IPS DF 4.7 (cell line): ENCODE measurements around the gene CYB5R2.

Source experiments
- DNase-seq: peaks from one replicate; pipeline ENCODE4 v3.0.0-alpha.2; 2013; ENCODE audit warnings: low spot score; ENCODE audit errors: extremely low read depth

Gene CYB5R2

DNA sequence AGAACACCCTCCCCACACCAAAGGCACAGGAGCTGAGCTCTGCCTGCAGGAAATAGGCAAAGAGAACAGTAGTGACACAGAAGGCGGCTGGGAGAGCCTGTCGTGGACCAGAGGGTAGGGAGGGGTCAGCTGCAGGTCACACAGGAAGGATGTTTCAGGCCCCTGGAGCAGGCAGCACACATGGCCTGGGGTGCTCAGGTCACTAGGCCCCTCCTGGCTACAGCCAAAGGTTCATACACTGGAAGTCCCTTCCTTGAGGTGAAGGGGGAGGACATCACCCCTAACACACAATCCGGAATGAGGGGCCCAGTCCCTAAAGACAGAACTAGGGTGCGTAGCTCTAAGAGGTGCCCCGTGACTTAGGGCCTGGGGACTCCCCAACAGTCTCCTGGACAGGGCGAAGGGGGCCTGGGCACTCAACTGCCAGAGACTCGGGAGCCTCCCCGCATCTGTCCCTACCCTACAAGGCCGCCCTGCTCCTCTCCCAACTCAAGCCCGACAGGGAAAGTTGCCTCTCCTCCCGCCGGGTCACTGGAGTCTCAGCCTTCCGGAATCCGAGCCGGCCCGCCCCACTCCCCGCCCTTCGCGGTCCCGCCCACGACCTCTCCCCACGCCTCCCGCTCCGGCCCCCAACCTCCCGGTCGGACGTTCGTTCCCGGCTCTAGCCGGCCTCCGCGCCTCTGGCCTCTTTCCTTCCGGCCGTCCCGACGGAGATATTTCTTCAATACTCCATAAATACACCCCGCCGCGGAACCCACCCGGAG is at the start of gene CYB5R2:
Gene CYB5R2, minus strand, starts transcription at position 541 of the 764 bp plus-strand sequence. CDS start 675 bp downstream, outside the sequence.
- no peak for DNase-seq

GRCh38 chr11:7714786-7715185 is 41.5 kb upstream of the CYB5R2 start:
- DNase-seq: no peak

DNA sequence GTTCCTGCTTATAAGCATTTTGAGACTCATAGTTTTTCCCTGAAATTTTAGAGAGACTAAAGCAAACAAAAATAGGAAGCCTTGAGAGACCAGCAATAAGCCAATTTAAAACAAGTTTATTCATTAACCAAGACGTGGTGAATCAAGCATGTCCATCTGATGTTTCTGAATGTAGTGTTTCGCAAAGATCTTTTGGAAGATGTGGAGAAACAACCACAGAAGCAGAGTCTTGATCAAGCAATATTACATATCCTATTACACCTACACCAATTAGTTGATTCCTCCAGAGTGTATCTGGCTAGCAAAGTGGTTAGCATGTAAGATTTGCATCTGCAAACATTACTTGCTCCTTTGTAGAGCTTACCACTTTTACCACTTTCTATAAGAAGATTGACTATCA is 33.1 kb upstream of the CYB5R2 start, which contains the start of gene OVCH2:
Gene OVCH2, minus strand, starts transcription at position 101 of the 400 bp plus-strand sequence. Its CDS starts 83 bp downstream, at position 18.
- DNase-seq: no peak

- DNase-seq: no peak
These were observed 30.4 kb upstream of the CYB5R2 start for GRCh38 chr11:7703740-7704139.

GRCh38 chr11:7696424-7696823 is 23.1 kb upstream of the CYB5R2 start:
- DNase-seq: no peak

GRCh38 chr11:7694235-7694634 is 20.9 kb upstream of the CYB5R2 start:
- DNase-seq: no peak

GRCh38 chr11:7692426-7692825 is 19.1 kb upstream of the CYB5R2 start:
- no peak for DNase-seq

DNA sequence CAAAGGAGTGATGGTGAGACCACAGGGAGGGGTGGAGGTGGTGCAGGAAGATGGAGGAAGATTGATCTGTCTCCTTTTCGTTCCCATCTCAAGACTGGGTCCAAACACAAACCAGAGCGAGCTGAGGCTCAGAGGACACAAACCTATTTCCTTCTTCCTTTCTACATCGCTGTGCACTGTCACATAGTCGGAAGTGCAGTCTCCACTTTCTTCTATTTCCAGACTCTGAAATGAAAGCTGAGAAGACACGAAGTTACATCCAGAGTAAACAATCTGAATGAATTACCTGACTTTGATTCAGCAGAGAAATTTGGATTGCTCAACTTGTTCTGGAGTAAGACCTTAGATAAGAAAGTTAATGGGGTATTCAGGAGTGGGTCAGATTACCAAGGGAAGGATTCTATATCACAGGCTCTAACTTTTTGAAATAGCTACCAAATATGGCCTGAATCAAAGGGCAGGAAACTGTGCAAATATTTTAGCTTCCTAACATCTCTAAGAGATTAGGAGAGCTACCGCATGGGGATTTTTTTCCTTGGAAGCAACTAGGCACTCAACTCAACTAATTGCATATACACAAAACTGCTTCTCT is 18.6 kb upstream of the CYB5R2 start:
- DNase-seq: no peak

GRCh38 chr11:7690648-7691047 is 17.3 kb upstream of the CYB5R2 start:
- no peak for DNase-seq

GRCh38 chr11:7689239-7689638 is 15.9 kb upstream of the CYB5R2 start:
- DNase-seq: no peak

GRCh38 chr11:7688238-7688826 is 15.0 kb upstream of the CYB5R2 start:
- no peak for DNase-seq

DNA sequence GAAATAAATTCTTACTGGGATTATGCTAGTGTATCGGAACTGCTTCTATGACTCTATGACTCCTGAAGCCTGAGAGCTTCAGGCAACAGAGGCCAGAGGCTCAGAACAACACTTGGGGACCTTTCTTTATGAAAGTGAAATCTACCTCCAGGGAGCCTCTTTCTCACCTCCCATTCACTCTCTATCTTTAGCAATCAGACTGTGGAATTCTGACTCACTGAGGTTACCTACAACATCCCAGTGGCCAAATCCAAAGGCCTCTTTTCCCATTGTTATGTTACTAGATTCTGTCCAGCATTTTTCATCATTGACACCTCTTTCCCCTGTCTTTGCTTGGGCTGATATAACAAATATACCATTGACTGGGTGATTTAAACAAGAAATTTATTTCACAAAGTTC is 14.1 kb upstream of the CYB5R2 start:
- DNase-seq: no peak

DNA sequence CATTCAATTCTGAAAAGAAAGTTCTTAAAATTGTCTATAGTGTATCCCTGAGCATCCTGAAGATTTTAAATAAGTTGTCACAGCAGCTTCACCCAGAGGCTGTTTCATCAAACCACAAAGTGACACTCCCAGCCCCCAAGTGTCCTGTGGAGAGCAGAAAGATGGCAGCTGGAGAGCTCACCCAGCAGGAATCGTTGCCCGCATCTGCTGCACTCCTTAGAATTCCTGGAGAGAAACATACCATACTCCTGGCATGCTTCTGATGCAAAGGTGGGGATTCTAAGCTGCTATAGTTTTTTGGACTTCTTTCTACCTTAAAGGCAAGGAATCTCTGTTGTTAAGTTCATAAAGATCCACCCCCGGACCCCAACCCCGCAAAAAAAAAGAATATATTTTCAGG is 13.5 kb upstream of the CYB5R2 start:
- DNase-seq: no peak

DNA sequence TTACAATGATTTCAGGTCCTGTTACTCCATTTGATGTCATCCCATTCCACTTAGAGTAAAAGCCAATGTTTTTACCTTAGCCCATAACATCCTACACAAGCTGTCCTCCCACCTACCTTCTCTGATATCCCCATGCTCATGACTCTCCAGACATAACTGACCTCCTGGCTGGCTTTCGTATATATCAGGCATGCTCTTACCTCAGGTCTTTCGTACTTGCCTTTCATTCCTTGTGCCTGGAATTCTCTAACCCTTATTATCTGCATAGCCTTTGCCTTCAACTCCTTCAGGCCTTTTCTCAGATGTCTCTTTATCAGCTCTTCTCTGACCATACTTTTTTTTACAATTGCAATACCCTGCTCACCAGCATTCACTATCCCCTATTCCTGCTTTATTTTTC is 10.3 kb upstream of the CYB5R2 start:
- DNase-seq: no peak

GRCh38 chr11:7677796-7678201 is 4.5 kb upstream of the CYB5R2 start:
- DNase-seq: no peak

DNA sequence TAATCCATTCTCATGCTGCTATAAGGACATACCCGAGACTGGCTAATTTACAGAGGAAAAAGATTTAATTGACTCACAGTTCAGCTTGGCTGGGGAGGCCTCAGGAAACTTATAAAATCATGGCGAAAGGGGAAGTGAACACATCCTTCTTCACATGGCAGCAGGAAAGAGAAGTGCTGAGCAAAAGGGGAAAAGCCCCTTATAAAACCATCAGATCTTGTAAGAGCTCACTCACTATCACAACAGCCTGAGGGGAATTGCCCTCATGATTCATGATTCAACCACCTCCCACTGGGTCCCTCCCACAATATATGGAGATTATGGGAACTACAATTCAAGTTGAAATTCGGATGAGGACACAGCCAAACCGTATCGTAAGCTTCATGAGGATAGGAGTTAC is 3.8 kb upstream of the CYB5R2 start:
- DNase-seq: no peak

- DNase-seq: no peak
These were observed 2.3 kb upstream of the CYB5R2 start for GRCh38 chr11:7675631-7676030.

GRCh38 chr11:7673724-7674434 is 579 bp upstream of the CYB5R2 start:
- no peak for DNase-seq

GRCh38 chr11:7672276-7672959 is 882 bp downstream of the CYB5R2 start:
- DNase-seq: no peak

DNA sequence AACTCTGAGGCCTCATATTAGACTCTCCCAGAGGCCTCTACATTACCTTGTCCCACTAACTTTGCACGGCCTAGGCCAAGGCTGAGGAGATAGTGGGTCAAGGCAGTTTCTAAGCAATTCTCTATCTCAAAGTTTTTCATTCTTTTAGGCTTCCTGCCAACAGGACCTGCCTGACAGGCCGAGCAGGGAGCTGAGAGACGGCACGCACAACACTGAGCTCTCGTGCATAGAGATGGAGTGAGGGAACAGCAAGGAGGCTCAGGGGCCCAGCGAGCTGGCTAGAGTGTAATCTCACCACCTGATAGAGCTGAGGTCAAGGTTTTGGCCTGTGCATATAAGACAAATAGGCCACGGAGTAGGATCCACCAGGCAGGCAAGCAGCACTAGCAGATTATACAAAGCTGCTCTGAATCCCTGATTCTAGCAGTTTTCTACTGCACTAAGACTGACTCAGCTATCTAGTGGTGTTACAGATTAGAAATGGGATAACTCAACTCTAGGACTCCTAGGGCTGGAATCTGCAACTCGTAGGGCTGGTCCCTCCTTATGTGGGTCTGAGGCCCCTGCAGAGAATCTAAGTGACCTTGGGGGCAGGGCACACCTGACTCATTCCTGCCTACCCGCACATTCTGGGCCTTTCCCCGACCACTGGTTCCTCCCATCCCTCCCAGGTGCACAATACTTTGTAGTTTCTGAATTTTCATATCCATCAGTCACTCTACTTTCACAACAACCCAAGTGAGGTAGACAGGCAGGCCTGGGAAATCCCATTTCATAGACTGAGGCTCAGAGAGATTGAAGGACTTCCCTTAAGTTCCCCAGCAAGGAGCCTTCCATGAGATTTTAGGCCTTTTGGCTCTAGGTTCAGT is 1.7 kb downstream of the CYB5R2 start:
- no peak for DNase-seq
